ENCODE measurements around the gene RDX.

The RDX gene

GRCh38 chr11:110156503-110156902 is 139.9 kb downstream of the RDX start:
- no peak for DNase-seq (ENCODE audit: low spot score)
- TF ChIP-seq CTCF (IDR thresholded peaks at IDR 0.05; ENCODE audit: extremely low read depth, missing control alignments) = no peak

- no peak for DNase-seq (ENCODE audit: low spot score)
- no peak for TF ChIP-seq CTCF (IDR thresholded peaks at IDR 0.05; ENCODE audit: extremely low read depth, missing control alignments)
Observed at GRCh38 chr11:110153474-110153873, 142.9 kb downstream of the RDX start.

- no peak for TF ChIP-seq CTCF (IDR thresholded peaks at IDR 0.05; ENCODE audit: extremely low read depth, missing control alignments)
- no peak for DNase-seq (ENCODE audit: low spot score)
Observed at GRCh38 chr11:110152199-110152598, 144.2 kb downstream of the RDX start.

- DNase-seq (ENCODE audit: low spot score) = no peak
Observed at GRCh38 chr11:110148775-110149744, 147.4 kb downstream of the RDX start.

GRCh38 chr11:110147962-110148709 is 148.3 kb downstream of the RDX start:
- no peak for TF ChIP-seq CTCF (IDR thresholded peaks at IDR 0.05; ENCODE audit: extremely low read depth, missing control alignments)
- DNase-seq (ENCODE audit: low spot score) = no peak

More at GRCh38 chr11:110148775-110149744, 147.4 kb downstream of the RDX start:
- no peak for TF ChIP-seq CTCF (IDR thresholded peaks at IDR 0.05; ENCODE audit: extremely low read depth, missing control alignments)

GRCh38 chr11:110141812-110142211 is 154.6 kb downstream of the RDX start:
- no peak for TF ChIP-seq CTCF (IDR thresholded peaks at IDR 0.05; ENCODE audit: extremely low read depth, missing control alignments)
- no peak for DNase-seq (ENCODE audit: low spot score)

- DNase-seq (ENCODE audit: low spot score) = no peak
- no peak for TF ChIP-seq CTCF (IDR thresholded peaks at IDR 0.05; ENCODE audit: extremely low read depth, missing control alignments)
Observed at GRCh38 chr11:110134110-110134509, 162.3 kb downstream of the RDX start.
